Measurements from ENCODE around the gene MBP. TPM values are rescaled to one million over a fixed set of nuclear protein-coding genes. Genes with fewer than 3 reads are reported as not detected.
A peak's percentile ranks its signal among the peaks of the same experiment; 100 is the strongest.

The MBP gene
- total and polyA plus RNA-seq, 10 donors, result 11.1 to 96.0 (median 70.8) TPM

DNA sequence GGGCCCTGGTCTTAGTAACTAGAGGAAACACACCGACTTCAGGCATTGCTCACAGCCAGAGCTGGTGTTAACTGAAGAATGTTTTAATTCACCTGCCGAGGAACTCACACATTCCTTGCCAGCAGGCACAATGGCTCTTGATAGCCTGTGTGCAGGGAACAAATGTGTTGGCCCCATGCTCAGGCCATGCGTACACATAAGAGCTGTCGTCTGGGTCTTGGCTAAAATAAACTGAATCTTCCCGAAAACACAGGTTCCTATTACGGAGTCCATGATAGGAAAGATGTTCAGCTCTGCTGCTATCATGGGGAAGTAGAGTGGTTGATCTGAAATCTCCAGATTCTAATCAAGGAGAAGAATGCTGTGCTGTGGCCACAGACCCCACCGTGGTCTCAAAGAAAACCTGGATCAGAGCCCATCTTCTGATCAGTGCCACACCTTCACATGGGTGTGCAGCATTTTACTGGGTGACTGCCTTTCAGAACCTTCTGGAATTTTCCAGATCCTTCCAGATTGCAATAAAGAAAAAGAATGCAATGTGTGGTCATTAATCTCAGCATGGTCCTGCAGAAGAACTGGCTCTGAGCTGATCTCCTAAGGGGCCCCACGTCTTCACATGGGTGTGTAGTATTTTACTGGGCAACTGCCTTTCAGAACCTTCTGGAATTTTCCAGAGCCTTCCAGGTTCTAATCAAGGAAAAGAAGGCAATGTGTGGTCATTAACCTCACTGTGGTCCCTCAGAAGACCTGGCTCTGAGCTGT, 17.2 kb downstream of the MBP start:
- Histone ChIP-seq H3K4me1 (peaks cover 19 to 96% (median 83%) of the 10 kb centered on the region in 6 donors), H3K9me3 (no peaks in the 10 kb centered on the region), H3K27ac (peak overlapping the region; percentile 61 to 92 (median 90)), H3K27me3 (replicated peaks in 1 of 7) (no peaks in the 10 kb centered on the region), H3K4me3 (peak overlapping the region in 1 of 8 donors; percentile 54), H3K36me3 (peaks cover 0 to 67% (median 0%) of the 10 kb centered on the region in 6 donors)
- no peak for DNase-seq
- intact Hi-C loops (cut with DNase I; ENCODE audit: low total_unique reads), result no loop called here
- 30 to 61% (median 40%) methylated on average over 8 of the region's 8 CpGs for WGBS, 5 donors
- TF ChIP-seq, protein P1, sequence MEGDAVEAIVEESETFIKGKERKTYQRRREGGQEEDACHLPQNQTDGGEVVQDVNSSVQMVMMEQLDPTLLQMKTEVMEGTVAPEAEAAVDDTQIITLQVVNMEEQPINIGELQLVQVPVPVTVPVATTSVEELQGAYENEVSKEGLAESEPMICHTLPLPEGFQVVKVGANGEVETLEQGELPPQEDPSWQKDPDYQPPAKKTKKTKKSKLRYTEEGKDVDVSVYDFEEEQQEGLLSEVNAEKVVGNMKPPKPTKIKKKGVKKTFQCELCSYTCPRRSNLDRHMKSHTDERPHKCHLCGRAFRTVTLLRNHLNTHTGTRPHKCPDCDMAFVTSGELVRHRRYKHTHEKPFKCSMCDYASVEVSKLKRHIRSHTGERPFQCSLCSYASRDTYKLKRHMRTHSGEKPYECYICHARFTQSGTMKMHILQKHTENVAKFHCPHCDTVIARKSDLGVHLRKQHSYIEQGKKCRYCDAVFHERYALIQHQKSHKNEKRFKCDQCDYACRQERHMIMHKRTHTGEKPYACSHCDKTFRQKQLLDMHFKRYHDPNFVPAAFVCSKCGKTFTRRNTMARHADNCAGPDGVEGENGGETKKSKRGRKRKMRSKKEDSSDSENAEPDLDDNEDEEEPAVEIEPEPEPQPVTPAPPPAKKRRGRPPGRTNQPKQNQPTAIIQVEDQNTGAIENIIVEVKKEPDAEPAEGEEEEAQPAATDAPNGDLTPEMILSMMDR (IDR thresholded peaks at IDR 0.05 in 8 of 11, conservative IDR thresholded peaks at IDR 0.05 in 3 of 11), result no peak
- no peak for TF ChIP-seq POLR2AphosphoS5 (IDR thresholded peaks at IDR 0.05)
- TF ChIP-seq POLR2A (IDR thresholded peaks at IDR 0.05), result no peak

DNA sequence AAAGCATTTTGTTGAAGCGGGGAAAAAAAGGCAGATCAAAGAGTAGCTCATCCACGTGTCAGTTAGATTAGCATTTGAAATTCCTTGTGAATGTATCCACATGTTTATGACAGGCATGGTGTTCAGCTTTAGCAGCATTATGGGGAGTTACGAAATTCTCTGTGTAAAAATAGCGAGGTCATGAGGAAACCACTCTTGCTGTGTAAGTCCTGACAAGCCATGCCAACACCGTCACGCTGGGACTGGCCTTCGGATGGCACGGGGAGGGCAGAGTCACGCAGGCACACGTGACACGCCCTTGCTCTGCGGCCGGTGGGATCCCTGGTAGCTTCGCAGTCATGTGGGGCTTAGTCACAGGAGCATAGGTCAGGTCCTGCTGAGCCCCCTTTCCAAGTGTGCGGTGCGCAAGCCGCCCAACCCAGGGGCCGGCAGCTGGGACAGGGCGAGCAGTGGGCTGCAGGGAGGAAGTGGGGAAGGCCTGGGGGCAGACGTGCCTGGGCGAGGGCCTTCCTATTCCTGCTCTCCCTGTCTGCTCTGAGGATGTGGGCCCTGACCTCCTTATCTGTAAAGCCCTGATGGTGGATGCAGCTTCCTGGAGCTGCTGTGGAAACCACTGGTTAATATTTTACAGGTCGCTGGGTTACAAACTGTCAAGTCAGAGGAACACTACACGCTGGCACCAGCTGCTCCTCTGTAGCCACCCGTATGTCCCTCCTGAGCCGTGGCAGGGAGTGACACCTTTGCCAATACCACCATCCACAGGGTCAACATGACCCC, 18.0 kb downstream of the MBP start:
- intact Hi-C loops (cut with DNase I; ENCODE audit: low total_unique reads), result no loop called here
- 17 to 30% (median 26%) methylated on average over 13 to 25 of the region's 25 CpGs for WGBS, 5 donors
- TF ChIP-seq POLR2A (IDR thresholded peaks at IDR 0.05) (no peak), POLR2AphosphoS5 (IDR thresholded peaks at IDR 0.05) (peak; percentile 89 to 94 (median 91))
- TF ChIP-seq, protein P1 (IDR thresholded peaks at IDR 0.05 in 8 of 11, conservative IDR thresholded peaks at IDR 0.05 in 3 of 11), result no peak
- peak; percentile 95 for DNase-seq
- Histone ChIP-seq H3K27ac (peak overlapping the region; percentile 61 to 92 (median 90)), H3K4me1 (peaks cover 19 to 96% (median 82%) of the 10 kb centered on the region in 6 donors), H3K27me3 (replicated peaks in 1 of 7) (no peaks in the 10 kb centered on the region), H3K4me3 (peak overlapping the region in 1 of 8 donors; percentile 54), H3K9me3 (no peaks in the 10 kb centered on the region), H3K36me3 (peaks cover 0 to 63% (median 0%) of the 10 kb centered on the region in 6 donors)

DNA sequence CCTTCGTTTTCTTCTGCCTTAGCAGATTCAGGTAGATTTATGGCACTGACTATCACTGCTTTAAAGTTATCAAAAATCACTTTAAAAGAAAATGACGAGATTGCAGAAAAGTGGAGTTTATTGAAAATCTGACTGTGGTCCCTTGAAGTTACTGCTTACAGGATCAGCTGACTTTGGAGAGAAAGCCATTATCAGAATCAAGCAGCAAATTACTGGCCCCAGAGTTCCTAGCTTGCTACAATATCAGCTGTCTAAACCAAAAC, 18.5 kb downstream of the MBP start:
- TF ChIP-seq POLR2A (IDR thresholded peaks at IDR 0.05) (no peak), POLR2AphosphoS5 (IDR thresholded peaks at IDR 0.05) (no peak)
- TF ChIP-seq, protein P1 (IDR thresholded peaks at IDR 0.05 in 8 of 11, conservative IDR thresholded peaks at IDR 0.05 in 3 of 11), result no peak
- Histone ChIP-seq H3K27me3 (replicated peaks in 1 of 7) (no peaks in the 10 kb centered on the region), H3K4me3 (peak overlapping the region in 1 of 8 donors; percentile 54), H3K4me1 (peaks cover 21 to 96% (median 82%) of the 10 kb centered on the region in 6 donors), H3K36me3 (peaks cover 0 to 58% (median 0%) of the 10 kb centered on the region in 6 donors), H3K27ac (peak overlapping the region in 7 of 8 donors; percentile 86 to 92 (median 90)), H3K9me3 (no peaks in the 10 kb centered on the region)
- WGBS, 5 donors, result 39 to 68% (median 49%) methylated on average over 2 of the region's 2 CpGs
- intact Hi-C loops (cut with DNase I; ENCODE audit: low total_unique reads), result no loop called here
- DNase-seq, result no peak

Measured in spleen (tissue), 11 donors.